ENCODE measurements around the gene TM9SF1. TPM values are rescaled to one million over a fixed set of nuclear protein-coding genes. Genes with fewer than 3 reads are reported as not detected.
A peak's percentile ranks its signal among the peaks of the same experiment; 100 is the strongest.

TM9SF1 gene
- total and polyA plus RNA-seq, 2 of the 13 experiments (the other 11 are each of a cell fraction or from before 2014, with no cell fraction given), result 83.2 to 110 TPM

GRCh38 chr14:24141097-24141880 is 54.0 kb downstream of the TM9SF1 start, which contains the start of gene EMC9 (continued):
- TF ChIP-seq ZBTB39 (CRISPR knock-in tag; IDR thresholded peaks at IDR 0.05), result no peak
- 0 out of 2 replicates have a peak, but pooled peaks have one; percentile 23 for TF ChIP-seq HNF4G (IDR thresholded peaks at IDR 0.05; ENCODE audit: borderline replicate concordance, low read depth, low read length)
- peak; percentile 91 for TF ChIP-seq HNF4G (CRISPR knock-in tag; IDR thresholded peaks at IDR 0.05; ENCODE audit: borderline replicate concordance, low read depth)
- no peak for TF ChIP-seq SOX6 (IDR thresholded peaks at IDR 0.05)
- peak; percentile 67 for TF ChIP-seq SOX6 (CRISPR knock-in tag; IDR thresholded peaks at IDR 0.05)
- no peak for TF ChIP-seq FOXA1 (IDR thresholded peaks at IDR 0.05)
- peak; percentile 46; the same call in 1 of the 2 replicates for TF ChIP-seq FOXA1 (CRISPR knock-in tag; IDR thresholded peaks at IDR 0.05)
- TF ChIP-seq PLSCR1 (CRISPR knock-in tag; IDR thresholded peaks at IDR 0.05; ENCODE audit: borderline replicate concordance), result no peak
- TF ChIP-seq TAF15 (IDR thresholded peaks at IDR 0.05; ENCODE audit: low read depth, low read length, poor library complexity, severe bottlenecking), result peak; percentile 93
- TF ChIP-seq MED13 (CRISPR knock-in tag; IDR thresholded peaks at IDR 0.05), result peak; percentile 95
- TF ChIP-seq ZNF713 (CRISPR knock-in tag; IDR thresholded peaks at IDR 0.05), result peak; percentile 100
- TF ChIP-seq ZFY (CRISPR knock-in tag; IDR thresholded peaks at IDR 0.05), result peak; percentile 98
- peak; percentile 97; the same call in 1 of the 2 replicates for TF ChIP-seq ZNF281 (CRISPR knock-in tag; IDR thresholded peaks at IDR 0.05; ENCODE audit: borderline replicate concordance)
- peak; percentile 84; the same call in 1 of the 2 replicates for TF ChIP-seq SATB2 (CRISPR knock-in tag; IDR thresholded peaks at IDR 0.05)
- peak; percentile 97 for TF ChIP-seq ZNF772 (CRISPR knock-in tag; IDR thresholded peaks at IDR 0.05)
- TF ChIP-seq SMC3 (IDR thresholded peaks at IDR 0.05; ENCODE audit: low read length), result no peak
- TF ChIP-seq ZNF607 (CRISPR knock-in tag; IDR thresholded peaks at IDR 0.05; ENCODE audit: borderline replicate concordance), result no peak
- TF ChIP-seq FOXO1 (CRISPR knock-in tag; IDR thresholded peaks at IDR 0.05), result peak; percentile 29; the same call in 1 of the 2 replicates
- peak; percentile 95; the same call in 1 of the 2 replicates for TF ChIP-seq ZNF766 (CRISPR knock-in tag; IDR thresholded peaks at IDR 0.05; ENCODE audit: borderline replicate concordance)
- TF ChIP-seq ZEB1 (IDR thresholded peaks at IDR 0.05; ENCODE audit: insufficient replicate concordance, low read depth), result no peak
- TF ChIP-seq ZSCAN22 (CRISPR knock-in tag; IDR thresholded peaks at IDR 0.05), result peak; percentile 89
- no peak for TF ChIP-seq NBN (conservative IDR thresholded peaks at IDR 0.05)
- peak; percentile 50 for TF ChIP-seq RBM39 (IDR thresholded peaks at IDR 0.05; ENCODE audit: low read depth, low read length, poor library complexity, severe bottlenecking)
- no peak; the same call in 1 of the 2 replicates for TF ChIP-seq ZNF652 (CRISPR knock-in tag; IDR thresholded peaks at IDR 0.05; ENCODE audit: borderline replicate concordance, low read depth)
- TF ChIP-seq ZNF550 (CRISPR knock-in tag; IDR thresholded peaks at IDR 0.05; ENCODE audit: borderline replicate concordance), result peak; percentile 99
